GM18909 (cell line): ENCODE data around the gene WASF3.
"Not testable (repeated sequence)": the region's sequence is repeated elsewhere in the genome, so short reads cannot be mapped to it uniquely, and the experiment has no call there.

Experiments used
- ATAC-seq: cut with Tn5 transposase; IDR thresholded peaks from one replicate; pipeline ENCODE4 v1.9.1; 2021; ENCODE audit warnings: mild to moderate bottlenecking; ENCODE audit not compliant: unreplicated experiment, poor library complexity

The WASF3 gene

DNA sequence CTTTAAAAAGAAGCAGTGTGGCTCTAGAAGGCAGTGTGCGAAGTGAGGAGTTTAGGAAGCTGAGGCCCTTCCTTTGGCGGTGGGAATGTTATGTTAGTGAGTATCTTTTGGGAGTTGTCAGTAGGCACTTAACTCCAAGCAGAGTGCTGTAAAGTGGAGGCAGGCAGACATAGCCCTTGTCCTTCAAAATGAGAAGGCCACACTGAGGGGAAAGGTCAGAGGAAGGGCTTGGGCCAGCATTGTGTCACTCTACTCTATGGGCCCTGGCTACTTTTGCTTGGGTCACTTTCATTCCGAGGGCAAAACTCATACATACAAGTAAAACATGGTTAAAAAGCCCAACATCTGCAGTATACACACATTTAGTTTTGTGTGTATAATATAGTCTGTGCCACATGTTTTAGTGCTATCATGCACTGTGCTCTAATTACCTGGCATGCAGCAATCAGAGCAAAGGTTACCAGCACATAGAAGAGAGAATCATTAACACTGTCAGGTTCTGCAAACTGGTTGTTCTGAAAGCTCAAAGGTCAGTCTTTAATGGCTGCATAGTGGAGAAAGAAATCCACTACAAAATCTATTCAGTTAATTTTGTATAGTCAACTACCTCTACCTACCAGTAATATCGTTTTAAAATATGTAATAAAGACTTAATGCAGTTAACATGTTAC, 64.4 kb downstream of the WASF3 start:
- ATAC-seq, result no peak

DNA sequence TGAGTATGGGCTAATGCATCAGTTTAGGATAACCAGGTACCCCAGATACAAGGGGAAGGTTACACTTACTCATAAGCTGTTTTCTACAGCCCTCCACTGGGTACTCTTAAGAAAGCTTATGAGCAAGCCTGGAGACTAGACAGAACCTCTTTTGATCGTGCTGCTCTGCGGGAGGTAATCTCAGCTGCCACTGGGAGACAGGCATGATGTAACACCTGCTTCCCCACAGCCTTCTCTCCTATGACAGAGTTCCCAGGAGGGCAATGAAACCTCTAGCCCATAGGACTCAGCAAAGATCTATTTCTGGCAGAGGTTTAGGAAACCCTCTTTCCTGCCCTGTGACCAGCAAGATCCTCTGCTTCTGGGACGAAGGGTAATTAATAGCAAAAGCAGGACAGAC, 65.6 kb downstream of the WASF3 start:
- no peak for ATAC-seq

DNA sequence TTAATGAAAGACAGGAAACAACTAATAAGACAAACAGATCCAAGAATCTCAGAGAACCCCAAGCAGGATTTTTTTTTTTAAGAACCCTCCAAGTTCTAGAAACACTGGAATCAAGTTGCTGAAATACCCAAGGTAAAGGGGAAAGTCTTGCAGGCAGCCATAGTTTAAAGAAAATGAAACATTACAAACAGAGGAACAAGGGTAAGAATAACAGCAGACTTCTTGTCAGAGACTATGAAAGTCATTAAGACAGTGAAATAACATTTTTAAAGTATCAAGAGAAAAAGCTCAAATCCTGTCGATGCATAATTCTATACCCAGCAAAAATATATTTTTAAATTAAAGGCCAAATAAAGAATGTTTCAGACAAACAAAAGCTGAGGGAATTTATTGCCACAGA, 67.1 kb downstream of the WASF3 start:
- no peak for ATAC-seq

DNA sequence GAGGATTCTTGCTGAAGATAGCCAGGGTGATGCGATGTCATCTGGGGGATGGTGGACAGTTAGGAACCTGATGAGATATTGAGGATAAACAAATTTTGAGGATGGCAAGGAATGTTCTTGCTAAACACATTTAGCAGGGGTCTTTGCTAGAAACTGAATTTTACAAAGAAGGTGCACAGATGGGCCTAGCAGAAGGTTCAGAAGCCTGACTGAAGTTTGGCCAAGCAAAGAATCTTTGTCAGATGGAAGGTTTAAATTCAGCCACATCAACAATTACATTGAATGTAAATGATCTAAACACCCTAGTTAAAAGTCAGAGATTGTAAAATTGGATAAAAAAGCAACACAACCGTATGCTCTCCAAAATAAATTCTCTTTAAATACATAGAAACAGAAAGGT, 68.8 kb downstream of the WASF3 start:
- no peak for ATAC-seq

DNA sequence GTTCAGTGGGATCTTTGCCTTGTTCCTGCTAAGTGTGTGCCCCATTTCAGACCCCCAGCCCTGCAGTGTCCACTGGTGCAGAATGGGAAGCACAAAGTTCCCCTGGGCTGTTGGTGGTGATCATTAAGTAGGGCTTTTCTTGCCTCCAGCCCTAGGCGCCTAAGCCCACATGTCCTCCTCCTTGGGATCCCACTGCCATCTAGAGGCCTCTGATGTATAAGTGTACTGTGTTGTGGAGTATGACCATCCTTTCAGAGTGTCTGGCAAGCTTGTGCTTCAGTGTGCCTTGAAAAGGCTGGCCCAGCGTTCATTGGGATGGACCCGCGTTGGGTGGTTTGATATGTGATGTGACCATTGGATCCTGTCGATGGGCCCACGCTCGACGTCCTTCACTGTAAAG, 71.2 kb downstream of the WASF3 start:
- ATAC-seq, result no peak

DNA sequence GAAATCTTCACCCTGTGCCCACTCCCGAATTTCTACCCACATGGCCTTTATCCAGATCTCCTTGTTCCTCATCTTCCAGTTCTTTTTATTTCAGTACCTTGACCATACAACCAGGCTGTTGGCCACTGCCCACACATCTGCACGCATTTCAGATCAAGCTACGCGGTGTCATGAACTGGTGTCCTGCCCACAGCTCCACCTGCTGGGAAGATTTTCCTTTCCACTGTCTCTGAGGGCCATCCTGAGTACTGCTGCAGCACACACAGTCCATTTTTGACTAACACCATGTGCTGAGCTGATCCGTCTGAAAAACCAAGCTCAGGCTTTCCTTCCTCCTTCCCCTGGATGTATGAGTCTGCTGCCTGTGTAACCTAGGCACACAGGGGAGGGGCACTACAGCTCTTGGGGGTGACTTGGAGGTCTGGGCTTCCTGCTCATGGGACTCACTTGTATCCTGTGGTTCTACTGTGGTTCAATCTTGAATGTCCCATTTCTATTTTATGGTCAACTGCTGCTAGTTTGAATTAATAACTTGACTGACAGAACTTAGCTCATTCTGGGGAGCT, 71.9 kb downstream of the WASF3 start:
- ATAC-seq, result no peak

DNA sequence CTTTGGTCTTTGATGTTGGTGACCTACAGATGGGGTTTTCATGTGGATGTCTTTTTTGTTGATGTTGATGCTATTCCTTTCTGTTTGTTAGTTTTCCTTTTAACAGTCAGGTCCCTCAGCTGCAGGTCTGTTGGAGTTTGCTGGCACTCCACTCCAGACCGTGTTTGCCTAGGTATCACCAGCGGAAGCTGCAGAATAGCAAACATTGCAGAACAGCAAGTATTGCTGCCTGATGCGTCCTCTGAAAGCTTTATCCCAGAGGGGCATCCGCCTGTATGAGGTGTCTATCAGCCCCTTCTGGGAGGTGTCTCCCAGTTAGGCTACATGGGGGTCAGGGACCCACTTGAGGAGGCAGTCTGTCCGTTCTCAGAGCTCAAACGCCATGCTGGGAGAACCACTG, 78.2 kb downstream of the WASF3 start:
- not testable (repeated sequence) for ATAC-seq

DNA sequence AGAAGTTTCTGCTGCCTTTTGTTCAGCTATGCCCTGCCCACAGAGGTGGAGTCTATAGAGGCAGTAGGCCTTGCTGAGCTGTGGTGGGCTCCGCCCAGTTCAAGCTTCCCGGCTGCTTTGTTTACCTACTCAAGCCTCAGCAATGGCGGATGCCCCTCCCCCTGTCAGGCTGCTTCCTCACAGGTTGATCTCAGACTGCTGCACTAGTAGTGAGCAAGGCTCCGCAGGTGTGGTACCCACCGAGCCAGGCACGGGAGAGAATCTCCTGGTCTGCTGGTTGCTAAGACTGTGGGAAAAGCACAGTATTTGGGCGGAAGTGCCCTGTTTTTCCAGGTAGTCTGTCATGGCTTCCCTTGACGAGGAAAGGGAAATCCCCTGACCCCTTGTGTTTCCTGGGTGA, 78.6 kb downstream of the WASF3 start:
- ATAC-seq, result not testable (repeated sequence)

DNA sequence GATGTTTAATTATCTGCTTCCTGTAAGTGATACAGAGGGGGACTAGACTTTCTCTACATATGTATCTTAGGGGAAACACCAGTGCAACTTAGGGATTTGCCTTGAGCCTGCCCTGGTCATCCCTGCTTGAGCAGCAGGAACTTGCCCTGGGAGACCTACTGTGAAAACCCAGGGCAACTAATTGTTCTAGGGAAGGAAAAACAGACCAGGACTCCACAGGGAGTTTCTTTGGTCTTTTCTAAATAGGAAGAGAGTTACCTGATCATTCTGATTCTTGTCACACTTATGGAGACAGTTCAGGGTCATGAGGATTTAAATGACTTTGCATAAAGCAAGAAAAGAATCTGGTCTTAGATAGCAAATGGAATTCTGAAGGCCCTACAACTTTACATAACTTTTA, 89.1 kb downstream of the WASF3 start:
- no peak for ATAC-seq

DNA sequence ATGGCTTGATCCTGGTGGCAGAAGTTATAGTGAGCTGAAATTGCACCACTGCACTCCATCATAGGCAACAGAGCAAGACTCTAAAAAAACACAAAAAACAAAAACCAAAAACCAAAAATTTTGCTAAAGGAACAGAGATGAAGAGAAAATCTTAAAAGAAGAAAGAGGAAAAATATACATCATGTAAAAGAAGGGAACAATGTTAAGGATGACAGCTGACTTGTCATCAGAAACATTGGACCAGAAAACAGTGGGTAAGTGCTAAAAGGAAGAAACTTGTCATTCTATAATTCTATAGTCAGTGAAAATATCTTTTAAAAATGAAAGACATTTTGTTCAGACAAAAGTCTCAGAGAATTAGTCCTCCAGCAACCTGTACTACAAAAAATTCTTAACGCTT, 93.8 kb downstream of the WASF3 start:
- ATAC-seq, result no peak

DNA sequence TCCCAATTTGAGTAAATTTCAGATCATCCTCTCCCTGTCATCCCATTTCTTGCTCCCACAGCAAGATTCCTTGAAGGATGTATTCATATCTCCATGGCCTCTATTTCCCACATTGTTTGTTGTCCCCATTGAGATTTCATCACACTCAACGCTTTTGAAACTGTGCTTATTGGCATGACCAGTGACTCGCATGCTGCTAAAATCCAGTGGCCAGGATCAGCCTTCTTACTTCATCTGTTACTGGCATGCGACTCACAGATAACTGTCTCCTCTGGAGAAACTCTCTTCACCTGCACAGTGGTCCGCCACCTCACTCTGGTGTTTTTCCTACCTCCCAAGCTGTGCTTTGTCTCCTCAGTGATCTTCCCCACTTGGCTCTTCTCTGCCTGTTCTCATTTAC, 95.8 kb downstream of the WASF3 start:
- ATAC-seq, result no peak

DNA sequence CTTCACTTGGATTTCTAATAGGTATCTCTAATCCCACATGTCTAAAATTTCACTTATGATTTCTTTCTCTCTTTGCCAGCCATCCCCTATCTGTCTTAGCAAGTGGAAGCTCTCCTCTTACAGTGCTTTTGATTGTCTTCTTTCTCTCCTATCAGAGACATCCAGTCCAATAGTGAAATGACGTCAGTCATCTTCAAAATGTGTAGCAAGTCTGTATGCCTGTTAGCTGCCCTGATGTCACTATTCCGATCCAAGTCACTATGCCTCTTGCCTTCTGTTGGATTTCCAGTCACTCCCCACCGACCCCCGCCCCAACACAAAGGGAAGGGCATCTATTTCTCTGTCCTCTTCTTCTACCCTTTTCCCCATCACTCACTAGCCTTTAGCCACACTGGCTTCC, 96.4 kb downstream of the WASF3 start:
- ATAC-seq, result no peak

DNA sequence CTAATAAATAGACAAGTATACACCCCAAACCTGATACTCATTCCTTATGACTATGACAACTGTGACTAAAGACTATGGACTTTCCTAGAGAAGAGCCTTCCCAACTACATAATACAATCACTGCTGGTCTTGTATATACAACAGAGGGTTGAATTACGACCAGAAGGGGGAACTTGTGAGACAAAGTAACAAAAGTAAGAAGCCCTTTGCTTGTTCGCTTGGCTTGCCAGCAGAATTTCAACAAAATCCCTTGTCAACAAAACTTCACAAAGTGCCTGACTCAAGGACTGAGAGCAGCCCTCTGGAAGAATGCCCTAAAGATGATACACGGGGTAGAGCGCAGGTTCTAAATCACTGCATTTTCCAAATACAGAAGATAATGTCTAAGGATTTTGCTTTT, 99.4 kb downstream of the WASF3 start:
- no peak for ATAC-seq

DNA sequence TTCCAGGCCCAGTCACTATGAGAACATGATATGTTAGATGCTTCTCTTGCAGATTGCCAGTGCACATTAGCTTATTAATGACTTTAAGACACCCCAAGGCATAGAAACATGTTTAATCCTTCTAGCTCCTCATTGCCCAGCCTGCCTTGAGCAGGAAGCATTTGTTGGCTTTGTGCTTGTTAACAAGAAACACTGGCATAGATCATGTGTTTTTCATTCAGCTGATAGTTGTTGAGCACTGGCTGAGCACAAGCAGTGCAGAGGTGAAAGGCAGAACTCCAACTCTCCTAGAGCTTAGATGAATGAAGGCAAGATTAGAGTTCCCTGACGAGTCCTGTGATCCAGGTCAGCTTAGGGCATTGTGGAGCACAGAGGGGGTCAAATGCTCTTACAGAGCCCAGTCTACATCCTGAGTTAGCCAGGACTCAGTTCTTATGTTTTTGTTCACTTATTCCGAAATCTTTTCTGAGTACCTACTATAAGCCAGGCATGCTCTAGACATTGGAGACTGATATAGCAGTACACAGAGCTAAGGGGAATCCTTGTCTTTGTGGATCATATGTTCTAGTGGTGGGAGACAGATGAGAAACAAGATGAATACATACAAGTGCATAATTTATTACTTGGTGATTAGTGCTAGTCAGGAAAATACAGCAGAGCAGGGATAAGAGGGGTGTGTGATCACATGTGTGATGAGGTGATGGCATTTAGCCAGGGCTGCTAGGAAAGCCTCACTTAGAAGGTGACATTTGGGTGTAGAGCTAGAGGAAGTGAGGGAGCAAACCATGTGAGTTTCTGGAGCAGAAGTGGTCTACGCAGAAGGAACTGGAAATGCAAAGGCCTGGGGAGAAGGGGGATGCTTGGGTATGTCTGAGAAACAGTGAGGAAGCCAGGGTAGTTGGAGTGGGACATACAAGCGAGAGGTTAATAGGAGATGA, 101.2 kb downstream of the WASF3 start:
- ATAC-seq, result no peak

DNA sequence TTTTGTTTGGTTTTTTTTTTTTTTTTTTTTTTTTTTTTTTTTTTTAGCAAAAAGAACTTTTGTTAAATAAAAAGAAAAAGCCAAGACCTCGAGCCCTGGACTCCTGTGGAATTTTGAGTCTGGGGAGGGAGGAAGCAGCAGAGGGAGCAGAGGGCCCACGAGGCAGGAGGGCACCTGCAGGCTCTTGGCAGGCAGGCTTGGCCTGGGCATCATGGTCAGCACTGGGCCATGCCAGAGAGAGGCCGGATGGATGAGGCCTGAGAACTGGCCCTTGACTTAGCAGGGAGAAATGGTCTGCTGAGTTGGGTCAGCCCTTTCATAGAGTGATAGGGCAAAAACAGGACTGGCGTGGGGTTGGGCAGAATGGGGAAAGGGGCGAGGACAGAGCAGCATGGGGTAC, 102.7 kb downstream of the WASF3 start:
- no peak for ATAC-seq

DNA sequence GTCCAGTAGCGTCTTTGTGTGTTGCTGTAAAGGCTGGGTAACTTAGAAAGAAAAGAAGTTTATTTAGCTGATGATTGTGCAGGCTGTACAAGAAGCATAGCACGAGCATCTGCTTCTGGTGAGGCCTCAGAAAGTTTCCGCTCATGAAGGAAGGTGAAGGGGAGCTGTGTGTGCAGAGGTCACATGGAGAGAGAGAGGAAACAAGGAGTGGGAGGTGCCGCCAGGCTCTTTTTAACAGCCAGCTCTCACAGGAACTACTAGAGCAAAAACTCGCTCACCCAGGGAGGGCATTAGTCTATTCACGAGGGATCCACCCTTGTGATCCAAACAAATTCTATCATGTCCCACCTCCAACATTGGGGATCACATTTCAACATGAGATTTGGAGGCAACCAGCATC, 103.3 kb downstream of the WASF3 start:
- no peak for ATAC-seq

DNA sequence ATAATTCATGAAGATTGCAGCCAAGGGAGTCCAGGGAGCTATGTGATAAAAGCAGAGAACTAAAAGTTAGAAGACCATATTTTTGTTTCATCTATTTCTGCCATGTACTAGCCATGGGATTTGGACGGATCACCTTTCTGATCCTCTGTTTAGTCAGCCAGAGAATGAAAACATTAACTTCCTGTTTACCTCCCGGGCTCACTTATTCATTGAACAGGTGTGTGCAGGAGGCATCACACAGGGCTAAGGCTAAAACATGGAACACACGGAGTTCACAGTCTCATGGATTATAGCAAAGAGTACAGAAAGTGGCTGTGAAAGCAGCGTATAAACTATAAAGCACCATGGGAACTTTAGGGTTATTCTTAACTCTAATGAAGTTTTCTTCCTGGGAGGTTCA, 106.3 kb downstream of the WASF3 start:
- ATAC-seq, result no peak

DNA sequence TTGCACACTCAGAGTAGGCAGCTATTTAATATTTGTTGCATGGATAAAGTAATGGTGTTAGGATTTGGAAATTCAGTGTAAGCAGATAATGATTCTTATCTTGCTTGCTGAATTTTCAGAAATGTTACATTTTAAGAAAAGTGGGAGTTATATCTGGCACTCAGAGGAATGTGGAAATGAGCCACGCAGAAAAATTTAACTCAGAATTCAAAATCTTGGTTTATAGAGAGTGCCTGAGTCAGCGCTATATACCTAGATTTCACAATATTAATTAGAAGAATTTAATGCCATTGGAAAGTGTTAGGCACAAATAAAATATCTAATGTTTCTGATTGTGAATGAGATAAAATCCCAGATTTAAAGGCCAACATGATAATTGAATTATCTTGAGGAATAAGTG, 106.8 kb downstream of the WASF3 start:
- no peak for ATAC-seq

DNA sequence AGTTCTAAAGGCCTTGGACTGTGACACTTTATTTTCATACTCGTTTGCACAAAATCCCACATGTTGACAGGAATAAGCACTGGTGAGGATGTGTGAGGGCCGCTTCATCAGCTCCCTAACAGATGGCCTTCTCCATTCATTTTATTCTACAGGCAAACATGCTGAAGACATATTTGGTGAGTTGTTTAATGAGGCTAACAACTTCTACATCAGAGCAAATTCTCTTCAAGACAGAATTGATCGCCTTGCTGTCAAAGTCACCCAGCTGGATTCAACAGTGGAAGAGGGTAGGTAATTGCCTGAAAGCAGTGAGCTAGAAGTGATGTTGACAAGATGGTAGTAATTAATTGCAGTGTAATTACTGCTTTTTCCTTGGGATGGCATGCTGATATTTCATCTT, 107.4 kb downstream of the WASF3 start:
- no peak for ATAC-seq

DNA sequence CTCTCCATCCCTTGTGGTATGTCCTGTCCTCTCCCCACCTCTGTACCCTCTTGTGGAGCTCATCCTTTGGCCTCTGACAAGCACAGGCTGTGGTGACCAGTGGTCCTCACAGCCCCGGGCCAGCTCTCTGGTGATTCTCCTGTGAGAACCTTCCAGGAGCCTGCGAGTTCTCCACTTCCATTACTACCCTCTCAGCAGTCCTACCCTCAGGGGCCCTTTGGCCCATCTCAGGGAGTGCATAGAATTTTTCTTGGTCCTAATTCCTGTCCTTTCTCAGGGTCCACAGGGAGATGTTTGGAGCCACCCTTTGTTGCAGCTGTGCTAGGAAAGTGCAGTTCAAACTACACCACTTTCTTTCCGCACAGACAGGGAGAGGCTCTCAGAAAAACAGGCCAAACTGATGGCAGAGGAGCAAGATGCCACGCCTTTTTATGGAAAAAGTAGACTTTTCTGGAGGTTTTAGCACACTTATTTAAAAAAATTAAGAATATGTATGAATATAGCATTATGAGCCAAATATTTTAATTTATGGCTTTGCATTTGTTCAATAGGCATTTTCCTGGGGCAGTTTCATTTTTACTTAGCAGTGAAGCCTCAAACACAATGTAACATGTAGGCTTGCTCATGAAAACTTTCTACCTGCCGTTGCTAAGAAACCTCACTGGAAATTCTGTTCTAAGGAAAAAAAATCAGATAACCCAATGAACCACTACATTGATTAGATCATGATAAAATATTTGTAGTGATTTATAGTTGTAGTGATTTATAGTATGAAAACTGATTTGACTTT, 111.1 kb downstream of the WASF3 start:
- ATAC-seq, result no peak

DNA sequence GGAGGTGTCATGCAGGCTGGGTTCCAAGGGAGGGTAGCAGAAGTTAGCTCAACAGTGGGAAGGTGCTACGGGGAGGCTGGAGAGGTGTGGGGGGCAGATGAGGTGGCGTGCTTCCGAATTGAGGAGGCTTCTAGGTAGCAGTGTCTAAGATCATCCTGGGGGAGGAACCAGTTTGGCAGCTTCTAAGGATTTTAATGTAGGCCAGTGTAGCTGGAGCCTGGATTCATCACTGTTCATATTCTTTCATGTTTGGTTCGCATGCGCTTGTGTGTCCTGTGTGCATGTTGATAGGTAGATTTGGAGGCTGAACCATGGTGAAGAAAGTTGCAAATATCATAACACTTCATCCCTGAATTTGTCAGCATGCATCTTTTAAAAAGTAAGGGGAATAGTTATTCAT, 116.4 kb downstream of the WASF3 start:
- no peak for ATAC-seq
